Body of pancreas (tissue), 4 donors: ENCODE results near the gene MKNK1.

Experiments
- CTCF ChIP-seq, 7 experiments: fragments of 450-650 bp in 4 of 7; fragments of 200-600 bp in 3 of 7; sonication (generic) in 3 of 7; IDR thresholded peaks; one replicate each; pipeline ENCODE4 v1.5.1; 2016 to 2019; ENCODE audit warnings: antibody characterized with exemption in 7 of 7
- POLR2A ChIP-seq, 3 donors: fragments of 450-650 bp; IDR thresholded peaks; one replicate each; pipeline ENCODE4 v1.6.1; 2016; ENCODE audit warnings: antibody characterized with exemption in 3 of 3, mild to moderate bottlenecking in 2 of 3

- TF ChIP-seq POLR2A (IDR thresholded peaks at IDR 0.05): no peak
- no peak for TF ChIP-seq CTCF (IDR thresholded peaks at IDR 0.05)
Measured at GRCh38 chr1:46520063-46520911, 83.8 kb downstream of the MKNK1 start.
